GM21447 (cell line): ENCODE measurements around the gene PLA1A.
"Not testable (repeated sequence)": the region's sequence is repeated elsewhere in the genome, so short reads cannot be mapped to it uniquely, and the experiment has no call there.

Source experiments
- ATAC-seq: cut with Tn5 transposase; IDR thresholded peaks from one replicate; pipeline ENCODE4 v1.9.1; 2021; ENCODE audit not compliant: unreplicated experiment

The PLA1A gene, protein sequence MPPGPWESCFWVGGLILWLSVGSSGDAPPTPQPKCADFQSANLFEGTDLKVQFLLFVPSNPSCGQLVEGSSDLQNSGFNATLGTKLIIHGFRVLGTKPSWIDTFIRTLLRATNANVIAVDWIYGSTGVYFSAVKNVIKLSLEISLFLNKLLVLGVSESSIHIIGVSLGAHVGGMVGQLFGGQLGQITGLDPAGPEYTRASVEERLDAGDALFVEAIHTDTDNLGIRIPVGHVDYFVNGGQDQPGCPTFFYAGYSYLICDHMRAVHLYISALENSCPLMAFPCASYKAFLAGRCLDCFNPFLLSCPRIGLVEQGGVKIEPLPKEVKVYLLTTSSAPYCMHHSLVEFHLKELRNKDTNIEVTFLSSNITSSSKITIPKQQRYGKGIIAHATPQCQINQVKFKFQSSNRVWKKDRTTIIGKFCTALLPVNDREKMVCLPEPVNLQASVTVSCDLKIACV

GRCh38 chr3:119597548-119598288, at the start of gene PLA1A:
Gene PLA1A (plus strand): TSS chr3:119597885. CDS start chr3:119597914, 29 bp downstream.
- no peak for ATAC-seq

GRCh38 chr3:119548341-119548740, 49.3 kb upstream of the PLA1A start:
- no peak for ATAC-seq

DNA sequence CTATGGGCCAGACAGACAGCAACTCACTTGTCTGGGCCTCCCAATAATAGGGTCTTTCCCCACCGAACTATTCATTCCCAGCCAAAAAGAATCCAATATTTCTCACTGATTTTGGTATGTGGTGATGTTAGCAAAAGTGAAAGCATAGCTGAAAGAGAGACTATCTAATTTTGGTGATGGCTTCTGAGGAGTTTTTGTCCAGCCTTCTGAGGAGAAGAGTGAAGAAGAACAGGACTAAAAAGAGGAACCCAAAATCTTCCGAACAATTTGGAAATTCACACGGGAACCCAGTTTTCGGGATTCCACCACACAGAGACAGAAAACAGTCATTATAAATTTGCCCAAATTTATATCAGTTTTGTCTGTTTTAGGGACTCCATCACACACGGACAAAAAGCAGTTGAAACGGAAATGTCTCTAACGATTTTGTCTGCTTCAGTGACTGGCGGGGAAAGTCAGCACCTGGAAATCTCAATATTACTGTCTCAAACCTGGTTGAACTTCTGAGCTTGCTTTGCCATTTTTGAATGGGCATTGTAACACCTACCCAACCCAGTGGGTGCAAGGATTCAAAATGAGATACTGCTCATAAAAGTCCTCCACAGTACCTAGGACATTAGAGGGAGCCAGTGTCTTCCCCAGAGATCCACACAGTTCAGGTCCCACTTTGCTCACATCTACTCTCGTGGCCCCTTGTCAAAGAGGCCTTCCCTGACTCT, 47.3 kb upstream of the PLA1A start:
- ATAC-seq: peak; percentile 36

- ATAC-seq: no peak
Measured at GRCh38 chr3:119551598-119551997, 46.1 kb upstream of the PLA1A start.

- ATAC-seq: not testable (repeated sequence)
Measured at GRCh38 chr3:119552928-119553327, 44.8 kb upstream of the PLA1A start.

GRCh38 chr3:119553823-119554415, 43.8 kb upstream of the PLA1A start:
- no peak for ATAC-seq

DNA sequence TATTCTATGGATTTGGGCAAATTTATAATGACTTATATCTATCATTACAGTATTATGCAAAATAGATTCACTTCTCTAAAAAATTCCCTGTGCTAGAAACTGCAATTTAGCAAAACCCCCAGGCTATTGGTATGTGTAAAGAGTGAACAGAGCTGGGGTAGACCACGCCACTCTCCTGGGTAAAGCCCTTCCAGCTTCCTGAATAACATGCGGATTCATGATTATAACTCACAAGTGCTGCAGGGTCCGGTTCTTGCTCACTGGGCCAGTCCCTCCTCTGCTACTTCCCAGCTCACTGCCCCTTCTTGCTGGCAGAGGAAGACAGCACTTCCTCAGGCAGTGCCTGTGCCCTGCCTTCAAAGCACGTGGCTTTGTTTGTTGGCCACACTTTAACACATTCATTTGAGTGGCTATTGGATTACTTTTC, 42.4 kb upstream of the PLA1A start:
- no peak for ATAC-seq

GRCh38 chr3:119555929-119556328, 41.8 kb upstream of the PLA1A start:
- no peak for ATAC-seq

DNA sequence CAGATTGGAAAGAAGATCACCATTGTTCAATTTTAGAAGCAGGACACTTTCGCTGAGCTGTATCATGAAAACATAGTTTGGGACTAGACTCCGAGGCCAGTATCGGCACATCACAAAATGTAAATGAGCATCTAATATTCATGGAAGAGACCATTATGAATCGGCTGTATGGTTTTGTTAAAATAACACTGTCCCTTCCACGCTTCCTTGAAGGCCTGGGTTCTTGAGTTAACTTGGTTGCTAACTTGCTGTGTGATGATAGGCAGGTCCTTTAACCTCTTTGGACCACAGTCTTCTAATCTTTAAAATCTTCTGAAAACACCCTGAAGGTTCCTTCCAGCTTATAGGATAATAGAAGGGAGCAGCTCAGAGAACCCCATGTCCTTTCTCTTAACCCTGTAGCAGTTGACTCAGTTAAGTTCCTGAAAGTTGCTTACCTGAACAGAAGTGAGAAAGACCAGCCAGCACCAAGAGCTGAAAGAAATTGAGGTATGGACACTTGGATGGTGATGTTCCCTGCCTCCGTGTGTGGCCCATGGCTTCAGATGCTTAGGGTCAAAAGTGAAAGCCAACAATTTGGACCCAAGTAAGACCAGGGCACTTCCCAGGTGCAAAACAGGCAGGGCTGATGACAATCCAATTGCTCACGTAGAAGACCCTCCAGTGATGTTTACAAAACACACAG, 40.4 kb upstream of the PLA1A start:
- no peak for ATAC-seq

DNA sequence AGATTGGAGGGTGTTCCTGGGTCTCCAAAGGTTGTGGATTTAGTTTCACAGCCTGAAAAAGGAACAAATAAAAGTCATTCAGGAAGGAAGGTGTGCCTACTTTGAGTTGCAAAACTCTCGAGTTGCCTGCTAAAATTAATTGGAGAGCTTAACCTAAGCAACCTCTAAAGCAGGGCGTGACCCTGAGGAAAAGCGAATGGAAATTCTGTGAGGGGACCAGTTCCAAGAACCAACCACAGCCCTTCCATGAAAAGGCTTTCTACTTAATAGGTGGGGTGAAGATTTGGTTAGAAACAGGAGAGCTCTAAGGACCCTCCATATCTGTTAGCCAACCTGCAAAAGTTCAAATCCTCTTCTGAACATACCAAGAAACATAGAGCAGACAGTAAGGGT, 39.8 kb upstream of the PLA1A start:
- no peak for ATAC-seq

GRCh38 chr3:119558626-119559317, 38.9 kb upstream of the PLA1A start:
- ATAC-seq: no peak

DNA sequence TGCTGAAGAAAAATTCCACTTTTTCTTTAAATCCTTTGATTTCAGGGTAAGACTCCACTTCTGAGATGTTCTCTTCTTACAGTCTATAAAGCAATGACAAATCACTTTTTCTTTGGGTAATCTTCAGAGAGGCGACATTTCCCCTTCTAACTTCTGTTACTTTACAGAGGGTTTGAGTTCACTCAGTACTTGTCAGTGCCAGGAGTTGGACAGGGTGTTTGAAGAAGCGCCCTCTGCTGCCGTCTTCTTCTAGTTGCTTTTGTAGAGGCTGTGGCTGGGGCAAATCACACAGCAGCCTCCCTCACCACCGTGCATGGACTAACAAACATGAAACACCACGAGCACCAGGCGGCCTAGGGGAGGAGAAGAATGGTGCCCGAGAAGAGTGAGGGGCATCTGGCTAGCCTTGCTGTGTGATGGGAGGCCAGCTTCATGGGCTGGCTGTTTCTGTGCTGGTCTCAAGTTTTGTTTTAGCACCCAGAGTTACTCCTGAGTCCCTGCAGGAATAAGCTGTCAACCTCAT, 38.2 kb upstream of the PLA1A start, which contains the start of gene CD80:
CD80 (minus strand) TSS at position 174 of the 523 bp plus-strand sequence. CDS start 1,886 bp downstream, outside the sequence.
- peak; percentile 46 for ATAC-seq

DNA sequence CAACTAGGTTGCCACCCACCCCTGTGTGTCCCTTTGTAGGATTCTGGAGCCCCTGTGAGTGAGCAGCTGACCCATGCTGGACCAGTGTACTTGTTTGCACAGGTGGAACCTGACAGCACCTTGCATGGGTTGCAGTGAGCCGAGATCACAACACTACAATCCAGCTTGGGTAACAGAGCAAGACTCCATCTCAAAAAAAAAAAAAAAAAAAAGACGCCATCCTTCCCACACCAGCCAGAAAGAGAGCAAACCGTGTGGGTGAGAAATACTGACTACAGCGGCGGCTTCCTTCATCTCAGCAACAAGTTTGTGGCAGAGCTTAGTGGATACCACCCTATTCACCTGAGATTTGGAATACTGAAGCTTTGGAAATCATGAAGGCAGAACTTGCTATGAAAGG, 37.5 kb upstream of the PLA1A start:
- no peak for ATAC-seq

DNA sequence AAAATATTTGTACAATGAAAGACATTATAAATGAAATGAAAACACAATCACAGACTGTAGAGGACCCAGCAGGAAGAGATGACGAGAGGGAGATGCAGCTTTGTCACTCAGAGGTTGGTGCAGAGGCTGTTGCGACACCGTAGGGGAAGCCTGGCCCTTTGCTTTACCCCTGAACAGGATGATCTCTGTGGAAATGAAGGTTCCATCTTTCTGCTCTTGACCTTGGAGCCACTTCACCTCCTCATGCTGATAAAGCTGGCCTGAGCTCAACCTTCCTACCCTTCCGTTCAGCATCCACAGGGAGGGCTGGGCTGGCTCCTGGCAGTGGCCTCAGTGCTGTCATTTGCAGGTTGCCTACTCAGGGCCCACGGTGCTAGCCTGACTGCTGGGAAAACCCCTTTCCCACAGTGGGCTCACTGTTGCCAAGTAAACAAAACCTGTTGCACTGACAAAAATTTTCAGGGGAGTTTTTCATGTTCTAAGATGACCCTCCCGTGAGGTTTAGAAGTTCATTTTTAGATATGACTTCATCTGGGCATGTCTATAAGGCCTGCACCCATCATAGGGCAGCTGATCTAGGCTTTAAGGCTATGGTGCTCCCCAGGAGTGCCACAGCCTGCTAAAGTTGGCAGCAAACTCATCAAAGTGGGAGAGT, 35.3 kb upstream of the PLA1A start:
- peak; percentile 67 for ATAC-seq

DNA sequence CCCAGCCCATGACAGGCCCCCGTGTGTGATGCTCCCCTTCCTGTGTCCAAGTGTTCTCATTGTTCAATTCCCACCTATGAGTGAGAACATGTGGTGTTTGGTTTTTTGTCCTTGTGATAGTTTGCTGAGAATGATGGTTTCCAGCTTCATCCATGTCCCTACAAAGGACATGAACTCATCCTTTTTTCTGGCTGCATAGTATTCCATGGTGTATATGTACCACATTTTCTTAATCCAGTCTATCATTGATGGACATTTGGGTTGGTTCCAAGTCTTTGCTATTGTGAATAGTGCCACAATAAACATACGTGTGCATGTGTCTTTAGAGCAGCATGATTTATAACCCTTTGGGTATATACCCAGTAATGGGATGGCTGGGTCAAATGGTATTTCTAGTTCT, 34.4 kb upstream of the PLA1A start:
- ATAC-seq: not testable (repeated sequence)

GRCh38 chr3:119569156-119569555, 28.5 kb upstream of the PLA1A start:
- ATAC-seq: no peak

GRCh38 chr3:119570229-119570628, 27.5 kb upstream of the PLA1A start:
- ATAC-seq: peak; percentile 83

GRCh38 chr3:119571230-119571629, 26.5 kb upstream of the PLA1A start:
- ATAC-seq: no peak

DNA sequence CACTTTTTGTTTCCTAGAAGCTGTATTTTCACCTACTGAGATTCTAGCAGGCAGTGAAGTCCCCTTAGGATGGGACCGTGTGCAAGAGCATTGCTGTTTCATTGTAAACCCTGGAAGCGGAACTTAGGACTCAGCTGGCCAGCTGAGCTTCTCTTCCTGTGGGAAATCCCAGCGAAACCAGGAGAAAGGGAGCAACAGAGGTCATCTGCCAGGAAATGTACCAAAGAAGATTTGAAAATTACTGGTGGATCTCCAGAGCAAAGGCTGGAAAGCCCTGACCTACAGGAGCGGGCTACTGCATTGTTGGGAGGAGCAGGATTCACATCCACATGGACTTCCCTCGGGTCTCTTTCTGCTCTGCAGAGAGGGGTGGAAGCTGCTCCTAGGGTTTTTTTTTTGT, 26.0 kb upstream of the PLA1A start:
- no peak for ATAC-seq
